CD4-positive, CD25-positive, alpha-beta regulatory T cell (primary cell): Measurements from ENCODE around the gene MAN2B1. TPM values are rescaled to one million over a fixed set of nuclear protein-coding genes. Genes with fewer than 3 reads are reported as not detected.
"Not testable (repeated sequence)": the region's sequence is repeated elsewhere in the genome, so short reads cannot be mapped to it uniquely, and the experiment has no call there.

Experiments used
- ATAC-seq, 2 donors: fragments of 150-1000 bp; cut with Tn5 transposase; one replicate each; pipeline ENCODE4 v1.10.0; 2021; ENCODE audit warnings: low read depth in 2 of 2, moderate number of reproducible peaks in 2 of 2, moderate library complexity in 1 of 2
- DNase-seq, 3 donors: peaks; one replicate each; pipeline versions ENCODE4 v3.0.0 to v3.0.0-alpha.2; 2012 to 2022; ENCODE audit warnings: mixed read lengths in 1 of 3
- H3K27ac ChIP-seq: one replicate; pipeline ENCODE4 v1.7.0; 2013; ENCODE audit warnings: mild to moderate bottlenecking, low read length; ENCODE audit not compliant: insufficient read depth, poor library complexity, severe bottlenecking
- H3K27me3 ChIP-seq: one replicate; pipeline ENCODE4 v1.7.0; 2013; ENCODE audit warnings: low read length; ENCODE audit not compliant: control insufficient read depth, insufficient read depth
- H3K36me3 ChIP-seq: one replicate; pipeline ENCODE4 v1.7.0; 2013; ENCODE audit warnings: mild to moderate bottlenecking, low read length, moderate library complexity; ENCODE audit not compliant: control insufficient read depth, insufficient read depth
- H3K4me1 ChIP-seq: 2 replicates; pipeline ENCODE4 v1.7.0; 2013; ENCODE audit warnings: mild to moderate bottlenecking, low read length; ENCODE audit not compliant: insufficient read depth, control insufficient read depth, poor library complexity, severe bottlenecking
- H3K4me3 ChIP-seq: one replicate; pipeline ENCODE4 v1.7.0; 2013; ENCODE audit warnings: low read depth, mild to moderate bottlenecking, low read length, moderate library complexity
- H3K9me3 ChIP-seq, 2 experiments: 1 replicate in 1 of 2; 2 replicates in 1 of 2; pipeline ENCODE4 v1.7.0; 2013; ENCODE audit warnings: low read length in 2 of 2, mild to moderate bottlenecking in 1 of 2, moderate library complexity in 1 of 2; ENCODE audit not compliant: control insufficient read depth in 2 of 2
- H3K27ac Mint-ChIP-seq, 3 donors: one replicate each; pipeline ENCODE4 v1.8.0; 2020 to 2022; ENCODE audit warnings: mild to moderate bottlenecking in 3 of 3, mixed read lengths in 3 of 3, moderate library complexity in 2 of 3
- H3K27me3 Mint-ChIP-seq: one replicate; pipeline ENCODE4 v1.8.0; 2022; ENCODE audit warnings: mild to moderate bottlenecking, mixed read lengths
- H3K36me3 Mint-ChIP-seq: one replicate; pipeline ENCODE4 v1.8.0; 2020; ENCODE audit warnings: mixed read lengths
- H3K4me1 Mint-ChIP-seq, 4 donors: one replicate each; pipeline ENCODE4 v1.8.0; 2020 to 2022; ENCODE audit warnings: mixed read lengths in 4 of 4, mild to moderate bottlenecking in 1 of 4
- H3K4me3 Mint-ChIP-seq, 4 donors: one replicate each; pipeline ENCODE4 v1.8.0; 2020 to 2022; ENCODE audit warnings: mild to moderate bottlenecking in 4 of 4, mixed read lengths in 4 of 4, moderate library complexity in 3 of 4
- H3K9me3 Mint-ChIP-seq, 7 donors: one replicate each; pipeline ENCODE4 v1.8.0; 2020 to 2022; ENCODE audit warnings: mixed read lengths in 7 of 7, mild to moderate bottlenecking in 3 of 7, moderate library complexity in 2 of 7
- polyA plus RNA-seq, 4 donors: library from polyadenylated mRNA; unstranded; fragments of 300-500 nt; fragmentation: Illumina TruSeq; gene quantifications; one replicate each; pipeline ENCODE4 v1.2.3, GENCODE V29; 2021
- total RNA-seq: library from RNA; stranded (reverse); gene quantifications from one replicate; pipeline ENCODE4 v1.2.3, GENCODE V29; 2022

MAN2B1 gene
- total and polyA plus RNA-seq, 5 donors from 2014 or later, result 46.3 to 147 (median 50.0) TPM

GRCh38 chr19:12687496-12688196, 21.1 kb upstream of the MAN2B1 start, which contains the start of gene GNG14:
TSS of gene GNG14 (plus strand) at chr19:12687998. CDS start at chr19:12688049, 51 bp downstream.
- no peaks in the 10 kb centered on the region for H3K4me1 Mint-ChIP-seq
- H3K9me3 Mint-ChIP-seq, result peaks cover 0 to 2% (median 0%) of the 10 kb centered on the region in 7 donors
- no peak within 1 kb of the TSS for H3K4me3 ChIP-seq
- peak within 1 kb of the TSS in 2 of 4 donors; percentile 25 to 69 for H3K4me3 Mint-ChIP-seq
- no peaks in the 10 kb centered on the region for H3K36me3 ChIP-seq
- no peaks in the 10 kb centered on the region for H3K27me3 Mint-ChIP-seq
- no peaks in the 10 kb centered on the region for H3K36me3 Mint-ChIP-seq
- ATAC-seq, result no peak
- no peaks in the 10 kb centered on the region for H3K27me3 ChIP-seq
- H3K4me1 ChIP-seq, result no peaks in the 10 kb centered on the region
- DNase-seq, result no peak
- H3K27ac ChIP-seq, result no peak within 1 kb of the TSS
- H3K9me3 ChIP-seq, result no peaks in the 10 kb centered on the region
- no peak within 1 kb of the TSS for H3K27ac Mint-ChIP-seq

- peaks cover 5% of the 10 kb centered on the region for H3K36me3 Mint-ChIP-seq
- DNase-seq (no peak), ATAC-seq (no peak)
- Histone ChIP-seq H3K9me3 (no peaks in the 10 kb centered on the region), H3K36me3 (no peaks in the 10 kb centered on the region), H3K4me1 (peaks cover 8% of the 10 kb centered on the region), H3K27me3 (no peaks in the 10 kb centered on the region), H3K27ac (no peak overlapping the region), H3K4me3 (no peak overlapping the region)
- peak overlapping the region in 2 of 4 donors; percentile 38 to 73 for H3K4me3 Mint-ChIP-seq
- peaks cover 4 to 11% (median 9%) of the 10 kb centered on the region in 4 donors for H3K4me1 Mint-ChIP-seq
- H3K27ac Mint-ChIP-seq, result peak overlapping the region in 1 of 3 donors; percentile 46
- H3K9me3 Mint-ChIP-seq, result peaks cover 0 to 2% (median 0%) of the 10 kb centered on the region in 7 donors
- H3K27me3 Mint-ChIP-seq, result peaks cover 10% of the 10 kb centered on the region
Measured at GRCh38 chr19:12685831-12686230, 19.3 kb upstream of the MAN2B1 start.

GRCh38 chr19:12681074-12681987, 14.8 kb upstream of the MAN2B1 start, which contains the start of gene DHPS:
TSS of gene DHPS (minus strand) at chr19:12681880. CDS start at chr19:12681766, 114 bp downstream.
- Mint-ChIP-seq H3K9me3 (peaks cover 0 to 2% (median 0%) of the 10 kb centered on the region in 7 donors), H3K36me3 (peaks cover 25% of the 10 kb centered on the region), H3K4me3 (peak within 1 kb of the TSS; percentile 95 to 100 (median 98)), H3K4me1 (peaks cover 9 to 36% (median 18%) of the 10 kb centered on the region in 4 donors), H3K27me3 (peaks cover 14% of the 10 kb centered on the region), H3K27ac (peak within 1 kb of the TSS; percentile 95 to 100 (median 97))
- Histone ChIP-seq H3K9me3 (no peaks in the 10 kb centered on the region), H3K4me1 (peaks cover 14% of the 10 kb centered on the region), H3K27ac (peak within 1 kb of the TSS; percentile 97), H3K27me3 (no peaks in the 10 kb centered on the region), H3K4me3 (peak within 1 kb of the TSS; percentile 81), H3K36me3 (peaks cover 28% of the 10 kb centered on the region)
- DNase-seq (peak; percentile 89 to 99 (median 94)), ATAC-seq (peak; percentile 80 to 83)

- Histone ChIP-seq H3K9me3 (no peaks in the 10 kb centered on the region), H3K4me1 (peaks cover 14% of the 10 kb centered on the region), H3K36me3 (peaks cover 41% of the 10 kb centered on the region), H3K27ac (no peak overlapping the region), H3K4me3 (no peak overlapping the region), H3K27me3 (no peaks in the 10 kb centered on the region)
- Mint-ChIP-seq H3K4me3 (peak overlapping the region; percentile 48 to 73 (median 66)), H3K4me1 (peaks cover 9 to 38% (median 20%) of the 10 kb centered on the region in 4 donors), H3K9me3 (peaks cover 0 to 2% (median 0%) of the 10 kb centered on the region in 7 donors), H3K36me3 (peaks cover 27% of the 10 kb centered on the region), H3K27ac (peak overlapping the region in 2 of 3 donors; percentile 20 to 59), H3K27me3 (peaks cover 14% of the 10 kb centered on the region)
- ATAC-seq (no peak), DNase-seq (no peak)
Measured at GRCh38 chr19:12680034-12680433, 13.5 kb upstream of the MAN2B1 start.

- not testable (repeated sequence) for H3K27me3 ChIP-seq, H3K27ac Mint-ChIP-seq, H3K9me3 ChIP-seq, H3K27ac ChIP-seq, H3K9me3 Mint-ChIP-seq, DNase-seq, H3K4me3 ChIP-seq, ATAC-seq, H3K4me3 Mint-ChIP-seq
- H3K4me1 ChIP-seq, result peaks cover 14% of the 10 kb centered on the region
- H3K4me1 Mint-ChIP-seq, result peaks cover 9 to 41% (median 20%) of the 10 kb centered on the region in 4 donors
- H3K36me3 Mint-ChIP-seq, result peaks cover 32% of the 10 kb centered on the region
- peaks cover 50% of the 10 kb centered on the region for H3K36me3 ChIP-seq
- peaks cover 14% of the 10 kb centered on the region for H3K27me3 Mint-ChIP-seq
Measured at GRCh38 chr19:12678039-12678438, 11.5 kb upstream of the MAN2B1 start.

- Mint-ChIP-seq H3K4me1 (peaks cover 9 to 44% (median 22%) of the 10 kb centered on the region in 4 donors), H3K9me3 (no peaks in the 10 kb centered on the region), H3K4me3 (peak overlapping the region in 3 of 4 donors; percentile 29 to 88 (median 73)), H3K27ac (peak overlapping the region in 2 of 3 donors; percentile 73 to 94), H3K36me3 (peaks cover 35% of the 10 kb centered on the region), H3K27me3 (peaks cover 14% of the 10 kb centered on the region)
- no peaks in the 10 kb centered on the region for H3K27me3 ChIP-seq
- no peak overlapping the region for H3K4me3 ChIP-seq
- ATAC-seq, result no peak
- no peak for DNase-seq
- no peak overlapping the region for H3K27ac ChIP-seq
- H3K36me3 ChIP-seq, result peaks cover 54% of the 10 kb centered on the region
- H3K4me1 ChIP-seq, result peaks cover 14% of the 10 kb centered on the region
- H3K9me3 ChIP-seq, result no peaks in the 10 kb centered on the region
Measured at GRCh38 chr19:12676928-12677327, 10.4 kb upstream of the MAN2B1 start.

GRCh38 chr19:12676384-12676792, 9.8 kb upstream of the MAN2B1 start:
- Mint-ChIP-seq H3K4me1 (peaks cover 6 to 42% (median 20%) of the 10 kb centered on the region in 4 donors), H3K27ac (peak overlapping the region in 2 of 3 donors; percentile 40 to 60), H3K27me3 (peaks cover 8% of the 10 kb centered on the region), H3K36me3 (peaks cover 37% of the 10 kb centered on the region), H3K9me3 (no peaks in the 10 kb centered on the region), H3K4me3 (peak overlapping the region; percentile 17 to 88 (median 56))
- Histone ChIP-seq H3K27ac (no peak overlapping the region), H3K27me3 (no peaks in the 10 kb centered on the region), H3K4me1 (peaks cover 12% of the 10 kb centered on the region), H3K36me3 (peaks cover 54% of the 10 kb centered on the region), H3K9me3 (no peaks in the 10 kb centered on the region), H3K4me3 (no peak overlapping the region)
- ATAC-seq (peak; percentile 38 to 54), DNase-seq (peak; percentile 68 to 82 (median 73))
